GM18520 (cell line): Measurements from ENCODE around the gene RPP40.
"Not testable (repeated sequence)": the region's sequence is repeated elsewhere in the genome, so short reads cannot be mapped to it uniquely, and the experiment has no call there.

ENCODE experiments used
- ATAC-seq: cut with Tn5 transposase; IDR thresholded peaks from one replicate; pipeline ENCODE4 v1.9.1; 2021; ENCODE audit not compliant: unreplicated experiment

The RPP40 gene

GRCh38 chr6:5020142-5020541 is 16.3 kb upstream of the RPP40 start:
- ATAC-seq = no peak

- ATAC-seq = no peak
Measured at GRCh38 chr6:5014072-5014561, 10.3 kb upstream of the RPP40 start.

- ATAC-seq = no peak
Measured at GRCh38 chr6:5012519-5012918, 8.7 kb upstream of the RPP40 start.

- ATAC-seq = no peak
Measured at GRCh38 chr6:5011346-5011745, 7.5 kb upstream of the RPP40 start.

- ATAC-seq = no peak
Measured at GRCh38 chr6:5007531-5007930, 3.7 kb upstream of the RPP40 start.

- ATAC-seq = no peak
Measured at GRCh38 chr6:5006222-5006621, 2.4 kb upstream of the RPP40 start.

GRCh38 chr6:5005038-5005433 is 1.2 kb upstream of the RPP40 start:
- not testable (repeated sequence) for ATAC-seq

- ATAC-seq = no peak
Measured at GRCh38 chr6:5004373-5005037, 668 bp upstream of the RPP40 start.

GRCh38 chr6:4999586-4999985 is 4.3 kb downstream of the RPP40 start:
- no peak for ATAC-seq

- no peak for ATAC-seq
Measured at GRCh38 chr6:4997862-4998261, 6.0 kb downstream of the RPP40 start.

- ATAC-seq = no peak
Measured at GRCh38 chr6:4994741-4995140, 9.1 kb downstream of the RPP40 start.

- ATAC-seq = no peak
Measured at GRCh38 chr6:4987432-4987831, 16.4 kb downstream of the RPP40 start.

- ATAC-seq = no peak
Measured at GRCh38 chr6:4986999-4987398, 16.8 kb downstream of the RPP40 start.

- ATAC-seq = no peak
Measured at GRCh38 chr6:4983322-4983721, 20.5 kb downstream of the RPP40 start.

- ATAC-seq = no peak
Measured at GRCh38 chr6:4981761-4982160, 22.1 kb downstream of the RPP40 start.

GRCh38 chr6:4979426-4979825 is 24.4 kb downstream of the RPP40 start:
- no peak for ATAC-seq

GRCh38 chr6:4977468-4977867 is 26.4 kb downstream of the RPP40 start:
- ATAC-seq = no peak

GRCh38 chr6:4975506-4975905 is 28.3 kb downstream of the RPP40 start:
- no peak for ATAC-seq

- no peak for ATAC-seq
Measured at GRCh38 chr6:4974962-4975361, 28.9 kb downstream of the RPP40 start.

- no peak for ATAC-seq
Measured at GRCh38 chr6:4973982-4974745, 29.7 kb downstream of the RPP40 start.

GRCh38 chr6:4973415-4973814 is 30.4 kb downstream of the RPP40 start:
- no peak for ATAC-seq

GRCh38 chr6:4972438-4972837 is 31.4 kb downstream of the RPP40 start:
- no peak for ATAC-seq
